Measurements from ENCODE around the gene LPAR3.
"Not testable (repeated sequence)": the region's sequence is repeated elsewhere in the genome, so short reads cannot be mapped to it uniquely, and the experiment has no call there.

Gene LPAR3

GRCh38 chr1:84912726-84913554 is 19.9 kb upstream of the LPAR3 start:
- H3K9ac ChIP-seq, result no peak overlapping the region
- H3K4me1 ChIP-seq, result peaks cover 4 to 22% (median 9%) of the 10 kb centered on the region in 10 experiments; a peak in 11 of 20 replicates
- H4K20me1 ChIP-seq, result no peaks in the 10 kb centered on the region
- no peaks in the 10 kb centered on the region for H3K27me3 ChIP-seq
- no peaks in the 10 kb centered on the region for H3K9me3 ChIP-seq (replicated peaks in 1 of 11)
- no peak overlapping the region for H3K27ac ChIP-seq
- no peaks in the 10 kb centered on the region for H3K36me3 ChIP-seq
- no peak overlapping the region for H3K4me3 ChIP-seq
- no peak for TF ChIP-seq Cebpa-rat (IDR thresholded peaks at IDR 0.05)
- H3K4me2 ChIP-seq, result peak overlapping the region in 6 of 11 experiments; percentile 6 to 48 (median 32); a peak in 5 of 22 replicates

- not testable (repeated sequence) for H3K9ac ChIP-seq; H3K4me3 ChIP-seq; H3K27ac ChIP-seq; H3K4me2 ChIP-seq; H3K27me3 ChIP-seq; H3K36me3 ChIP-seq; H3K9me3 ChIP-seq (replicated peaks in 1 of 11); H4K20me1 ChIP-seq
- peaks cover 0 to 17% (median 6%) of the 10 kb centered on the region in 10 experiments; a peak in 9 of 20 replicates for H3K4me1 ChIP-seq
Observed at GRCh38 chr1:84908746-84909464, 15.9 kb upstream of the LPAR3 start.

- H3K9me3 ChIP-seq (replicated peaks in 1 of 11), result peaks cover 7 to 10% (median 9%) of the 10 kb centered on the region in 11 experiments; a peak in 21 of 22 replicates
Observed at GRCh38 chr1:84907095-84907827, 14.3 kb upstream of the LPAR3 start.

GRCh38 chr1:84902727-84903126 is 9.7 kb upstream of the LPAR3 start:
- H3K27ac ChIP-seq, H3K4me3 ChIP-seq, H3K4me2 ChIP-seq, H3K9ac ChIP-seq, H3K27me3 ChIP-seq, H4K20me1 ChIP-seq, H3K4me1 ChIP-seq, H3K36me3 ChIP-seq: not testable (repeated sequence)
- peaks cover 7 to 11% (median 9%) of the 10 kb centered on the region in 11 experiments; a peak in 21 of 22 replicates for H3K9me3 ChIP-seq (replicated peaks in 1 of 11)

More at GRCh38 chr1:84907095-84907827, 14.3 kb upstream of the LPAR3 start:
- Histone ChIP-seq H3K27ac (no peak overlapping the region), H4K20me1 (no peaks in the 10 kb centered on the region), H3K27me3 (no peaks in the 10 kb centered on the region), H3K4me3 (no peak overlapping the region), H3K9ac (no peak overlapping the region), H3K36me3 (no peaks in the 10 kb centered on the region), H3K4me1 (peaks cover 0 to 5% (median 0%) of the 10 kb centered on the region in 10 experiments; a peak in 2 of 20 replicates), H3K4me2 (peak overlapping the region in 1 of 11 experiments; percentile 2; a peak in 2 of 22 replicates)
- no peak for TF ChIP-seq Cebpa-rat (IDR thresholded peaks at IDR 0.05)

GRCh38 chr1:84899969-84900368 is 7.0 kb upstream of the LPAR3 start:
- TF ChIP-seq Cebpa-rat (IDR thresholded peaks at IDR 0.05), result no peak
- Histone ChIP-seq H3K4me1 (peaks cover 0 to 8% (median 0%) of the 10 kb centered on the region in 10 experiments; a peak in 1 of 20 replicates), H3K27ac (no peak overlapping the region), H3K4me2 (no peak overlapping the region), H3K4me3 (no peak overlapping the region), H3K36me3 (no peaks in the 10 kb centered on the region), H3K27me3 (no peaks in the 10 kb centered on the region), H3K9me3 (replicated peaks in 1 of 11) (peaks cover 7 to 11% (median 9%) of the 10 kb centered on the region in 11 experiments; a peak in 21 of 22 replicates), H4K20me1 (no peaks in the 10 kb centered on the region), H3K9ac (no peak overlapping the region)

- Histone ChIP-seq H3K9me3 (replicated peaks in 1 of 11) (peaks cover 10 to 16% (median 14%) of the 10 kb centered on the region in 11 experiments), H3K4me3 (no peak overlapping the region), H3K4me2 (no peak overlapping the region), H3K4me1 (peaks cover 0 to 8% (median 0%) of the 10 kb centered on the region in 10 experiments; a peak in 2 of 20 replicates), H3K27me3 (no peaks in the 10 kb centered on the region), H3K9ac (no peak overlapping the region), H3K27ac (no peak overlapping the region), H4K20me1 (no peaks in the 10 kb centered on the region), H3K36me3 (no peaks in the 10 kb centered on the region)
- no peak for TF ChIP-seq Cebpa-rat (IDR thresholded peaks at IDR 0.05)
Observed at GRCh38 chr1:84896279-84896678, 3.3 kb upstream of the LPAR3 start.

GRCh38 chr1:84890566-84890965 is 2.4 kb downstream of the LPAR3 start:
- TF ChIP-seq Cebpa-rat (IDR thresholded peaks at IDR 0.05), result no peak
- Histone ChIP-seq H3K4me2 (peak overlapping the region in 4 of 11 experiments; percentile 4 to 77 (median 60); a peak in 5 of 22 replicates), H3K4me1 (peaks cover 0 to 27% (median 24%) of the 10 kb centered on the region in 10 experiments; a peak in 15 of 20 replicates), H3K36me3 (no peaks in the 10 kb centered on the region), H3K4me3 (no peak overlapping the region), H3K9me3 (replicated peaks in 1 of 11) (peaks cover 10 to 18% (median 15%) of the 10 kb centered on the region in 11 experiments), H3K27ac (peak overlapping the region in 5 of 11 experiments; percentile 10 to 63 (median 56); a peak in 5 of 22 replicates), H4K20me1 (no peaks in the 10 kb centered on the region), H3K27me3 (no peaks in the 10 kb centered on the region), H3K9ac (no peak overlapping the region)

GRCh38 chr1:84889437-84889836 is 3.6 kb downstream of the LPAR3 start:
- peaks cover 0 to 27% (median 24%) of the 10 kb centered on the region in 10 experiments; a peak in 15 of 20 replicates for H3K4me1 ChIP-seq
- H3K27me3 ChIP-seq, result no peaks in the 10 kb centered on the region
- H3K9me3 ChIP-seq (replicated peaks in 1 of 11), result peaks cover 10 to 18% (median 15%) of the 10 kb centered on the region in 11 experiments
- no peaks in the 10 kb centered on the region for H4K20me1 ChIP-seq
- peak in 4 of 11 experiments; percentile 14 to 60 (median 48); a peak in 3 of 22 replicates for TF ChIP-seq Cebpa-rat (IDR thresholded peaks at IDR 0.05)
- peak overlapping the region; percentile 8 to 77 (median 57); a peak in 19 of 22 replicates for H3K4me2 ChIP-seq
- no peak overlapping the region for H3K9ac ChIP-seq
- no peaks in the 10 kb centered on the region for H3K36me3 ChIP-seq
- H3K4me3 ChIP-seq, result no peak overlapping the region
- peak overlapping the region in 8 of 11 experiments; percentile 6 to 63 (median 51); a peak in 13 of 22 replicates for H3K27ac ChIP-seq

Measured in BLaER1 treated with 17β-estradiol and CSF1 and Interleukin-3, amounts not matched to agents 10 nM and 100 nM (cell line).